ENCODE results near the gene SEC11A. TPM values are rescaled to one million over a fixed set of nuclear protein-coding genes. Genes with fewer than 3 reads are reported as not detected.
"Not testable (repeated sequence)": the region's sequence is repeated elsewhere in the genome, so short reads cannot be mapped to it uniquely, and the experiment has no call there.

The SEC11A gene
- polyA plus RNA-seq, 2 donors: 67.3 to 74.6 TPM

DNA sequence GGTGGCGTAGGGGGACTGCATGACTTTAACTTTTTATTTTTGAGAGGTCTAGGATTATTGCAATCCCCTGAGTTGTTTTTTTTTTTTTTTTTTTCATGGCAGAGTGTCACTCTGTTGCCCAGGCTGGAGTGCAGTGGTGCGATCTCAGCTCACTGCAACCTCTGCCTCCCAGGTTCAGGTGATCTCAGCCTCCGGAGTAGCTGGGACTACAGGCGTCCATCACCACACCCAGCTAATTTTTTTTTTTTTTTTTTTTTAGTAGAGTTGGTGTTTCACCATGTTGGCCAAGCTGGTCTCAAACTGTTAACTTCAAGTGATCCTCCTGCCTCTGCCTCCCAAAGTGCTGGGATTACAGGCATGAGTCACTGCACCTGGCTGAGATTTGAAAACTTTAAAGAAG lies 39.0 kb upstream of the SEC11A start:
- WGBS, 2 donors: 57 to 77% methylated on average over 4 of the region's 4 CpGs
- H3K27ac ChIP-seq (ENCODE audit: low read depth in 2 of 2, low read length in 1 of 2); H3K36me3 ChIP-seq (ENCODE audit: control insufficient read depth in 2 of 2, insufficient read depth in 2 of 2, low read length in 1 of 2); H3K4me3 ChIP-seq (ENCODE audit: low read depth in 1 of 2, low read length in 2 of 2); H3K9me3 ChIP-seq (ENCODE audit: control insufficient read depth in 2 of 2, insufficient read depth in 1 of 2, low read depth in 1 of 2, low read length in 1 of 2); H3K27me3 ChIP-seq (ENCODE audit: control insufficient read depth in 1 of 2, insufficient read depth in 2 of 2, low read length in 2 of 2); H3K4me1 ChIP-seq (ENCODE audit: control insufficient read depth in 2 of 2, insufficient read depth in 2 of 2, low read length in 1 of 2): not testable (repeated sequence)

DNA sequence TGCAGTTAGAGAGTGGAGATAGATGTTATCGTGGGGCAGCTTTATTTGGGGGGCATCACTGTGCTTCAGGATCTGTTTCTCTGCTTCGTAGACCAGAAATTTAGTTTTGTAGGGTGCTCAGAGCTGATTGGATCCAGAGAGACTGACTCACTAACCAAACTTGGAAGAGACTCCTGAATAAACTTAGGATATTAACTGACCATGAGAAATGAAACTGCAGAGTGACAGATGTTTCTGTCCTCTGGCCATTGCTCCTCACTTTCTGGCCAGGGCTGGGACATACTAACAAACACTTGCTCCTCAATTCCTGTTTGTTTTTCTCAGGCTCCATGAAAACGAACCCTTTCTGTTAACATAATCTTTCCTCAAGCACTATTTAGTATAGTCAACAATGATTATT lies 36.8 kb upstream of the SEC11A start:
- peaks cover 0 to 6% of the 10 kb centered on the region in 2 donors for H3K4me1 ChIP-seq (ENCODE audit: control insufficient read depth in 2 of 2, insufficient read depth in 2 of 2, low read length in 1 of 2)
- H3K36me3 ChIP-seq (ENCODE audit: control insufficient read depth in 2 of 2, insufficient read depth in 2 of 2, low read length in 1 of 2): no peaks in the 10 kb centered on the region
- no peak overlapping the region for H3K27ac ChIP-seq (ENCODE audit: low read depth in 2 of 2, low read length in 1 of 2)
- WGBS, 2 donors: 50 to 57% methylated on average over 3 of the region's 3 CpGs
- no peaks in the 10 kb centered on the region for H3K9me3 ChIP-seq (ENCODE audit: control insufficient read depth in 2 of 2, insufficient read depth in 1 of 2, low read depth in 1 of 2, low read length in 1 of 2)
- no peaks in the 10 kb centered on the region for H3K27me3 ChIP-seq (ENCODE audit: control insufficient read depth in 1 of 2, insufficient read depth in 2 of 2, low read length in 2 of 2)
- H3K4me3 ChIP-seq (ENCODE audit: low read depth in 1 of 2, low read length in 2 of 2): no peak overlapping the region

DNA sequence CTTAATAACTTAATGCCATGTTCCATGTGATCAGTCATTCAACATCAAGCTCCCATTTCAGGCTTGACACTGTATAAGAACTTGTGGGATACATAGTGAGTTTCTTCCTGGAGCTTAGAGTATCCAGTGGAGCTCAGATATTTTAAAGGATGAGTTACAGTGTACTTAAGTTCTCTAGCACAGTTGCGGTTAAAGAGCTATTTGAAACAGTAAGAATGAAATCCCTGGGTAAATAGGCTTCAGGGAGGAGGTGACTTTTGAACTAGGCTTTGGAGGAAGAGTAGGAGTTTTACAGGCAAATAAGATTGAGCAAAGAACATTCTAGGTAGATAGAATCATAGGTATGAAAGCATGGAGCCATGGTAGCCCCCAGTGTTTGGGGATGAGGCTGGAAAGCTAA lies 36.3 kb upstream of the SEC11A start:
- WGBS, 2 donors: 93 to 100% methylated on average over 1 of the region's 1 CpG
- no peaks in the 10 kb centered on the region for H3K36me3 ChIP-seq (ENCODE audit: control insufficient read depth in 2 of 2, insufficient read depth in 2 of 2, low read length in 1 of 2)
- H3K27me3 ChIP-seq (ENCODE audit: control insufficient read depth in 1 of 2, insufficient read depth in 2 of 2, low read length in 2 of 2): no peaks in the 10 kb centered on the region
- H3K4me3 ChIP-seq (ENCODE audit: low read depth in 1 of 2, low read length in 2 of 2): no peak overlapping the region
- H3K27ac ChIP-seq (ENCODE audit: low read depth in 2 of 2, low read length in 1 of 2): no peak overlapping the region
- no peaks in the 10 kb centered on the region for H3K9me3 ChIP-seq (ENCODE audit: control insufficient read depth in 2 of 2, insufficient read depth in 1 of 2, low read depth in 1 of 2, low read length in 1 of 2)
- H3K4me1 ChIP-seq (ENCODE audit: control insufficient read depth in 2 of 2, insufficient read depth in 2 of 2, low read length in 1 of 2): peaks cover 0 to 6% of the 10 kb centered on the region in 2 donors

DNA sequence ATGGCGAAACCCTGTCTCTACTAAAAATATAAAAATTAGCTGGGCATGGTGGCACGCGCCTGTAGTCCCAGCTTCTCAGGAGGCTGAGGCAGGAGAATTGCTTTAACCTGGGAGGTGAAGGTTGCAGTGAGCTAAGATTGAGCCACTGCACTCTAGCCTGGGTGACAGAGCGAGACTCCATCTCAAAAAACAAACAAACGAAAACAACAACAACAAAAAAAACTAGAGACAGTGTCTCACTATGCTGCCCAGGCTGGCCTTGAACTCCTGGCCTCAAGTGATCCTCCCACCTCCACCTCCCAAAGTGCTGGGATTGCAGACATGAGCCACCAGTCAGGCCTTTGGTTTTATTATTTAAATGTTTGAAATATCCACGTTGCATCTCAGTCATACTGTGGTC lies 35.8 kb upstream of the SEC11A start:
- not testable (repeated sequence) for H3K9me3 ChIP-seq (ENCODE audit: control insufficient read depth in 2 of 2, insufficient read depth in 1 of 2, low read depth in 1 of 2, low read length in 1 of 2); H3K4me1 ChIP-seq (ENCODE audit: control insufficient read depth in 2 of 2, insufficient read depth in 2 of 2, low read length in 1 of 2); H3K36me3 ChIP-seq (ENCODE audit: control insufficient read depth in 2 of 2, insufficient read depth in 2 of 2, low read length in 1 of 2); H3K4me3 ChIP-seq (ENCODE audit: low read depth in 1 of 2, low read length in 2 of 2); H3K27me3 ChIP-seq (ENCODE audit: control insufficient read depth in 1 of 2, insufficient read depth in 2 of 2, low read length in 2 of 2); H3K27ac ChIP-seq (ENCODE audit: low read depth in 2 of 2, low read length in 1 of 2)
- 83 to 91% methylated on average over 6 of the region's 6 CpGs for WGBS, 2 donors

DNA sequence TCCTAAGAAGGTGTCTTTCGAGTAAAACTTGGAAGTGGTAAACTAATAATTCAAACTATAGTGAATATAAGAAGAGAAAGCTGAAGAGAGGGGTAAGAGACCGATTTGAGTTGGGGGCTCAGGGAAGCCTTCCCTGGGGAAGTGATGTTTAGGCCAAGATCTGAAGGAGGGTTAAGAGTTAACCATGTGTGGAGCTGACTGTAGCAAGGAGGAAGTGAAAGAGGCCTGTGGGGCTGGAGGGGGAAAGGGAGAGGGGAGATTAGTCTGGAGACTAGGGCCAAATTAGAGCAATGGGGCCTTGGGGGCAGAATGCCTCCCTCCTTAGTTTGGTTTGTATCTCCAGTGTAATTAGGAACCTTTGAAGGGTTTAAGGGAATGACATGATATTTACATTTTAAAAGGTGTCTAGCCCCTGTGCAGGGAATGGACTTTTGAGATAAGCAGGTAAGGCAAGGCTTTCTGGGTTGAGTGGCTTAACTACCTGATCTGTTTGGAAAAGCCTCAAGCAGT lies 34.7 kb upstream of the SEC11A start:
- no peaks in the 10 kb centered on the region for H3K36me3 ChIP-seq (ENCODE audit: control insufficient read depth in 2 of 2, insufficient read depth in 2 of 2, low read length in 1 of 2)
- H3K4me3 ChIP-seq (ENCODE audit: low read depth in 1 of 2, low read length in 2 of 2): no peak overlapping the region
- peaks cover 0 to 6% of the 10 kb centered on the region in 2 donors for H3K4me1 ChIP-seq (ENCODE audit: control insufficient read depth in 2 of 2, insufficient read depth in 2 of 2, low read length in 1 of 2)
- 32 to 35% methylated on average over 2 of the region's 2 CpGs for WGBS, 2 donors
- H3K9me3 ChIP-seq (ENCODE audit: control insufficient read depth in 2 of 2, insufficient read depth in 1 of 2, low read depth in 1 of 2, low read length in 1 of 2): no peaks in the 10 kb centered on the region
- peak overlapping the region in 1 of 2 donors; percentile 7 for H3K27ac ChIP-seq (ENCODE audit: low read depth in 2 of 2, low read length in 1 of 2)
- H3K27me3 ChIP-seq (ENCODE audit: control insufficient read depth in 1 of 2, insufficient read depth in 2 of 2, low read length in 2 of 2): no peaks in the 10 kb centered on the region

DNA sequence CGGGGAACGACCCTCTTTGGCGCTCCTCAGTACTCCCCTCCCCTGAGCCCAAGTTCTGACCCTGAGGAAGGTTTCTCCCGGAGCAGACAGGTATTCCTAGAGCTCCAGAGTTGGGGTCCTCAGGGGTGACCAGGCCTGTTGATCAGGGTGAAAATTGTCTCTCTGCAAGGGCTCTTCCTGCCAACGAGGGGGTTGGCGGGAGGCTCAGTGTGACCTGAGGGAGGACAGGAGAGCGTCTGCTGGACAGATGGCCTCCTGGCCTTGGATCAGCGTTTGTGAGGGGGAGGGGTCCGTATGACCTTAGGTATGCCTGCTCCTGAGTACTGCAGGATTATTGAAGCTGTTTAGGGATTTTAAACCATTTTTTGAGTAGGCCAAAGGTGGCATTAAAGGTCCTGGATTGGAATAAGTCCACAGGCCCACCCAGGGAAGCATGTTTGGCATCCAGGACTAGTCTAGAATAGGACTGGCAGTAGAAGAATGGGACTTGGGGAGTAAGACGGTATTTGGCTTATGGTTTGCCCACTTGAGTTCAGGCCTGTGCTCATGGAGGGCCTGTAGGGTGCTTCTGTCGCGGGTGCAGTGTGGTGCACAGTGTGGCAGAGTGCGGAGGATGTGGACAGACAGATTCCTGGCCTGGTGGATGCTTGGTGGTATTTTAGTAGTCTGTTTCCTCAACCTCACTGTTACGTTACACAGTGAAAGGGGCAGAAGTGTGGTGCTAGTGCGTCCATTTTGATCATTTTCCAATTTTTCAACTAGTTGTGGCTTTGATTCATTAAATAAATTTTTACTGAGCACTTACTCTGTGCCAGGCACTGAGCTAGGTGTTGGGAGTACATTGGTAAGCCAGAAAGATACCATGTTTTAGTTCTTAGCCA lies 33.4 kb upstream of the SEC11A start:
- Histone ChIP-seq H3K27ac (ENCODE audit: low read depth in 2 of 2, low read length in 1 of 2) (peak overlapping the region; percentile 98 to 99), H3K4me3 (ENCODE audit: low read depth in 1 of 2, low read length in 2 of 2) (peak overlapping the region; percentile 73 to 87), H3K9me3 (ENCODE audit: control insufficient read depth in 2 of 2, insufficient read depth in 1 of 2, low read depth in 1 of 2, low read length in 1 of 2) (no peaks in the 10 kb centered on the region), H3K27me3 (ENCODE audit: control insufficient read depth in 1 of 2, insufficient read depth in 2 of 2, low read length in 2 of 2) (no peaks in the 10 kb centered on the region), H3K4me1 (ENCODE audit: control insufficient read depth in 2 of 2, insufficient read depth in 2 of 2, low read length in 1 of 2) (peaks cover 0 to 6% of the 10 kb centered on the region in 2 donors), H3K36me3 (ENCODE audit: control insufficient read depth in 2 of 2, insufficient read depth in 2 of 2, low read length in 1 of 2) (no peaks in the 10 kb centered on the region)
- 6 to 12% methylated on average over 15 of the region's 15 CpGs for WGBS, 2 donors

DNA sequence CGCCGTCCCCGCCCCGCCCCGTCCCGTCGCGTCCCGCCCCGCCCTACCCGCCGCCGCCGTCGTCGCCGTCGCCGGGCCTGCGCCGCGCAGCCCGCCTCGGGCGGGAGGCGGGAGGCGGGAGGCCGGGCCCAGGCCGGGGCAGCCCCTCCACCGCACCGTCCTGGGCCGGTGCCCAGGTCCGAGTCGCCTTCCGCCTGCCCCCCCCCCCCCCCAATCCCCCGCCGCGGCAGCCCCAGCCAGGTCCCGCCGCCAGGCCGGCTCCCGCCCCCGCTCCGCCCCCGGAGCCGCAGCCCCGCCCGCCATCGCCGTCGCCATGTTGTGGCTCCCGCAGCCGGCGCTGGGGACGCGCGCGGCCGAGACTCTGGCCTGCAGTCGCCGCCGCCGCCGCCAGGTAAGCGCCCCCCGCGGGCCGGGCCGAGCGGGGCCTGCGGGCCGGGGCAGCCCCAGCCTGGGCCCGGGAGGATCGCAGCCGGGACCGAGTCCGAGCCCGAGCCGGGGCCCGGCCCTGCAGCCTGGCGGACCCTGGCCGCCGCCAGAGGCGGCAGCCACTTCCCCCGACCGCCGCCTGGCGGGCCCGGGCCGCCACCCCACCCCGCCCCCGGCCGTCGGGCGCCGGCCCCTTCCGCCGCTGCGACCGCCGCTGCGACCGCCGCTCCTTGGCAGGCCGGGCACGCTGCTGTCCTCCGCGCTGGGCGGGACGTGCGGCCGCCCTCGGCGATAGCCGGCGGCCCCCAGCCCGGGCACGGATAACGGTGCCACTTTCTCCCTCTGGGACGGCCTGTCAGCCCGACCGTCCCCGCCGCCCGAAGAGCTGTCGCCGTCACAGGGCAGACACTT lies 32.6 kb upstream of the SEC11A start, which contains the start of gene ZNF592:
TSS of gene ZNF592 (plus strand) at position 319 of the 837 bp plus-strand sequence. CDS start 34,084 bp downstream, outside the sequence.
- Histone ChIP-seq H3K36me3 (ENCODE audit: control insufficient read depth in 2 of 2, insufficient read depth in 2 of 2, low read length in 1 of 2) (no peaks in the 10 kb centered on the region), H3K4me3 (ENCODE audit: low read depth in 1 of 2, low read length in 2 of 2) (peak within 1 kb of the TSS; percentile 73 to 87), H3K27me3 (ENCODE audit: control insufficient read depth in 1 of 2, insufficient read depth in 2 of 2, low read length in 2 of 2) (no peaks in the 10 kb centered on the region), H3K9me3 (ENCODE audit: control insufficient read depth in 2 of 2, insufficient read depth in 1 of 2, low read depth in 1 of 2, low read length in 1 of 2) (no peaks in the 10 kb centered on the region), H3K27ac (ENCODE audit: low read depth in 2 of 2, low read length in 1 of 2) (peak within 1 kb of the TSS; percentile 98 to 99), H3K4me1 (ENCODE audit: control insufficient read depth in 2 of 2, insufficient read depth in 2 of 2, low read length in 1 of 2) (peaks cover 0 to 6% of the 10 kb centered on the region in 2 donors)
- WGBS, 2 donors: 1% methylated on average over 45 to 127 of the region's 127 CpGs

DNA sequence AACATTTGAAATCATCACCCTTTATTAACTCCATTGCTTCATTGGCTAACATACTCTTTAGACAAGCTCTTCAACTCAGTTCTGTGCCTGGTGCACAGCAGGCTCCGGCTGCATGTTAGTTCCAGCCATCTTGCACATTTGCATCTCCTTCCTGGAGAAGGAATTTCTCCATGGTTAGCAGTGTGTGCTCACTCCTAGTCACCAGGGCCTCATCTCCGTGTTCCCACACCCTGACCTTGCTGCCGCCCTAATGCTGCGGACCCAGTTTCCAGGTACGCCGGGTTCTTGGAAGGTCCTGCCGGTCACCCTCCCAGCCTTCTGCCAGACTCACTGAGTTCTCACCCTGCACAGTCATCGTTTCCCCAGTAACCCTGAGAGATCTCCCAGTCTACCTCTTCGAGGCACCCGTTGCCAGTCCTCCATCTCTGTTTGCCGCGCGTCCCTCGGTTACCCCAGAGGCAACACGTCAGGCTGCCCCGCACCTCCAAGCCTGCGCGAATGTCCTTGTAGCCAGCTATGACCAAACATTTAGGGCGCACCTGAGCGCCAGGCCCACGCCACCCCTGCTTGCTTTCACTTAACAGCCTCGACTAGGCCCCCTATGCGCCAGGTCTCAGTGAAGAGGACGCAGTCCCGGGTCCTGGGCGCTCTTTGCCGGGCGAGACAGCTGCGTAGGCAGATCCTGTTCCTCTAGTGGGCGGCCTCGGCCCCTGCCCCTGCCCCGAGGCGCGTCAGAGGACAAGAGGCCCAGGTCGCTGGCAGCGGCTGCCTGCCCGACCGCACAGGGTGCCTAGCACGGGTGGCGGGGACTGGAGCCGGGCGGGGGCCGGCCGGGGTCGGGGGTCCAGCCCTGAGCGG lies 31.7 kb upstream of the SEC11A start:
- WGBS, 2 donors: 1% methylated on average over 46 of the region's 46 CpGs
- H3K4me1 ChIP-seq (ENCODE audit: control insufficient read depth in 2 of 2, insufficient read depth in 2 of 2, low read length in 1 of 2): peaks cover 0 to 6% of the 10 kb centered on the region in 2 donors
- no peaks in the 10 kb centered on the region for H3K9me3 ChIP-seq (ENCODE audit: control insufficient read depth in 2 of 2, insufficient read depth in 1 of 2, low read depth in 1 of 2, low read length in 1 of 2)
- H3K4me3 ChIP-seq (ENCODE audit: low read depth in 1 of 2, low read length in 2 of 2): peak overlapping the region; percentile 73 to 81
- no peaks in the 10 kb centered on the region for H3K27me3 ChIP-seq (ENCODE audit: control insufficient read depth in 1 of 2, insufficient read depth in 2 of 2, low read length in 2 of 2)
- no peaks in the 10 kb centered on the region for H3K36me3 ChIP-seq (ENCODE audit: control insufficient read depth in 2 of 2, insufficient read depth in 2 of 2, low read length in 1 of 2)
- peak overlapping the region; percentile 98 to 99 for H3K27ac ChIP-seq (ENCODE audit: low read depth in 2 of 2, low read length in 1 of 2)

DNA sequence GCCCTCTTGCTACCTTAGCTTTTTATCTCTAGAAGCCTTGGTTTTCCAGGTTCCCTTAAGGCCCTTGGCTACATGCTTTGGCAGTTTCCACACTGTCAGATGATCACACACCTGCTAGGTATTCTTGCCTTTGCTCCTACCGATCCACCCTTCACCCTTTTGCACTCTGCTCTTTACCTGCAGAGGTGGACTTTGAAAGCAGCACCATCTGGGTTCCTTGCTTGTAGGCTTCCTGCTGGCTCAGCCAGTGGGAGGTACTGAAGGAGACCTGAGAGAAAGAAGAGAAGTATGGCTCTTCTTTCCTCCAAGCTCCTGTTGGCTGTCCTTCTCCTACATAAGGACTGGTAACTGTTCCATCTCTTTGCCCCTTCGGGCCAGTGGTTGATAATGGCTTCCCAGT lies 25.2 kb upstream of the SEC11A start:
- WGBS, 2 donors: 57 to 76% methylated on average over 2 of the region's 2 CpGs
- Histone ChIP-seq H3K27ac (ENCODE audit: low read depth in 2 of 2, low read length in 1 of 2) (no peak overlapping the region), H3K27me3 (ENCODE audit: control insufficient read depth in 1 of 2, insufficient read depth in 2 of 2, low read length in 2 of 2) (no peaks in the 10 kb centered on the region), H3K9me3 (ENCODE audit: control insufficient read depth in 2 of 2, insufficient read depth in 1 of 2, low read depth in 1 of 2, low read length in 1 of 2) (no peaks in the 10 kb centered on the region), H3K36me3 (ENCODE audit: control insufficient read depth in 2 of 2, insufficient read depth in 2 of 2, low read length in 1 of 2) (no peaks in the 10 kb centered on the region), H3K4me3 (ENCODE audit: low read depth in 1 of 2, low read length in 2 of 2) (no peak overlapping the region), H3K4me1 (ENCODE audit: control insufficient read depth in 2 of 2, insufficient read depth in 2 of 2, low read length in 1 of 2) (no peaks in the 10 kb centered on the region)

Measured in esophagus (tissue), 2 donors.